Breast epithelium (tissue), 3 donors: Measurements from ENCODE around the gene PLA2G5.

ENCODE experiments used
- POLR2A ChIP-seq: fragments of 450-650 bp; IDR thresholded peaks from one replicate; pipeline ENCODE4 v1.6.1; 2016; ENCODE audit warnings: antibody characterized with exemption, mild to moderate bottlenecking, moderate library complexity
- TF ChIP-seq, protein P1 (sequence below), 3 donors: fragments of 450-650 bp; IDR thresholded peaks; one replicate each; pipeline ENCODE4 v1.5.1; 2016 to 2017; ENCODE audit warnings: antibody characterized with exemption in 3 of 3, mild to moderate bottlenecking in 3 of 3, moderate library complexity in 3 of 3

DNA sequence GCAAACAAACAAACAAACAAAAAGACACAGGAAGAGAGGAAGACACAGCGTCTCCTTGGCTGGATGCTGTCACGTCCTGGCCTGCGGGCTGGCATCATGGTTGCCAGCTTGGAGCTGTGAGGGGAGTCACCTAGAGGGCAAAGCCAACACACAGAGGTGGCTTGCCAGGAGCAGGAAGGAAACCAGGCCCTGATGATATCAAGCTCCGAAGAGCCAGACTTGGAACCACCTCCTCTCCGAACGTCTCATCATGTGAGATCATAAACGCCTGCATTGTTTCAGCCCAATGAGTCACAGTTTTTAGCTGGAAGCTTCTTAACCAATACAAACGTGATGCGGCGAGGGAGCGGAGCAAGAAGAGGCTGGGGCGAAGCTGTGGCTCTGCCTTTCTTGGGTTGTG lies 40.7 kb downstream of the PLA2G5 start:
- TF ChIP-seq, protein P1, sequence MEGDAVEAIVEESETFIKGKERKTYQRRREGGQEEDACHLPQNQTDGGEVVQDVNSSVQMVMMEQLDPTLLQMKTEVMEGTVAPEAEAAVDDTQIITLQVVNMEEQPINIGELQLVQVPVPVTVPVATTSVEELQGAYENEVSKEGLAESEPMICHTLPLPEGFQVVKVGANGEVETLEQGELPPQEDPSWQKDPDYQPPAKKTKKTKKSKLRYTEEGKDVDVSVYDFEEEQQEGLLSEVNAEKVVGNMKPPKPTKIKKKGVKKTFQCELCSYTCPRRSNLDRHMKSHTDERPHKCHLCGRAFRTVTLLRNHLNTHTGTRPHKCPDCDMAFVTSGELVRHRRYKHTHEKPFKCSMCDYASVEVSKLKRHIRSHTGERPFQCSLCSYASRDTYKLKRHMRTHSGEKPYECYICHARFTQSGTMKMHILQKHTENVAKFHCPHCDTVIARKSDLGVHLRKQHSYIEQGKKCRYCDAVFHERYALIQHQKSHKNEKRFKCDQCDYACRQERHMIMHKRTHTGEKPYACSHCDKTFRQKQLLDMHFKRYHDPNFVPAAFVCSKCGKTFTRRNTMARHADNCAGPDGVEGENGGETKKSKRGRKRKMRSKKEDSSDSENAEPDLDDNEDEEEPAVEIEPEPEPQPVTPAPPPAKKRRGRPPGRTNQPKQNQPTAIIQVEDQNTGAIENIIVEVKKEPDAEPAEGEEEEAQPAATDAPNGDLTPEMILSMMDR (IDR thresholded peaks at IDR 0.05) = no peak
- TF ChIP-seq POLR2A = no peak
